GM12864 (cell line): Measurements from ENCODE around the gene HIPK1.

Experiments
- DNase-seq: peaks from one replicate; pipeline ENCODE4 v3.0.0-alpha.2; 2011; ENCODE audit warnings: low read depth
- H3K4me3 ChIP-seq: 2 replicates; pipeline ENCODE4 v1.5.1; 2011; ENCODE audit warnings: mild to moderate bottlenecking, low read depth, low read length, control low read depth
- CTCF ChIP-seq: IDR thresholded peaks from 2 replicates; pipeline ENCODE4 v1.5.1; 2011; ENCODE audit warnings: low read depth, mild to moderate bottlenecking, moderate library complexity, low read length, control low read depth, inconsistent platforms; ENCODE audit errors: missing control alignments

The HIPK1 gene

GRCh38 chr1:113982949-113983348 lies 53.8 kb downstream of the HIPK1 start:
- DNase-seq, result no peak
- H3K4me3 ChIP-seq, result no peak overlapping the region
- no peak for TF ChIP-seq CTCF

GRCh38 chr1:113983391-113983790 lies 54.3 kb downstream of the HIPK1 start:
- no peak for DNase-seq
- no peak overlapping the region for H3K4me3 ChIP-seq
- no peak for TF ChIP-seq CTCF

GRCh38 chr1:113983826-113984225 lies 54.7 kb downstream of the HIPK1 start:
- TF ChIP-seq CTCF, result no peak
- DNase-seq, result no peak
- no peak overlapping the region for H3K4me3 ChIP-seq

GRCh38 chr1:113984710-113985109 lies 55.6 kb downstream of the HIPK1 start:
- no peak overlapping the region for H3K4me3 ChIP-seq
- no peak for DNase-seq
- no peak for TF ChIP-seq CTCF

- no peak for TF ChIP-seq CTCF
- no peak for DNase-seq
- H3K4me3 ChIP-seq, result no peak overlapping the region
Measured at GRCh38 chr1:113986802-113987201, 57.7 kb downstream of the HIPK1 start.

GRCh38 chr1:113987259-113987658 lies 58.1 kb downstream of the HIPK1 start:
- no peak for TF ChIP-seq CTCF
- H3K4me3 ChIP-seq, result no peak overlapping the region
- no peak for DNase-seq

- no peak for DNase-seq
- no peak for TF ChIP-seq CTCF
- no peak overlapping the region for H3K4me3 ChIP-seq
Measured at GRCh38 chr1:113990530-113990929, 61.4 kb downstream of the HIPK1 start.
